Endothelial cell of umbilical vein (primary cell): ENCODE results near the gene IRS1. TPM values are rescaled to one million over a fixed set of nuclear protein-coding genes. Genes with fewer than 3 reads are reported as not detected.

Source experiments
- BruUV-seq: library from RNA; stranded (reverse); fragments of 400-500 nt; replicated peaks from 2 replicates; lab custom pipeline; 2021; lab: Mats Ljungman, UMichigan
- CTCF ChIA-PET: fragments of 300-600, 350-600 bp; sonication (Branson Sonifier 250); formaldehyde crosslinking; loops from one replicate; lab custom pipeline; 2021; ENCODE audit warnings: antibody characterized with exemption, inconsistent platforms; lab: Charles Lee
- POLR2A ChIA-PET: fragments of 300-600, 350-600 bp; sonication (Branson Sonifier 250); formaldehyde crosslinking; loops from one replicate; lab custom pipeline; 2021; ENCODE audit warnings: antibody characterized with exemption, inconsistent platforms; lab: Charles Lee
- DNase-seq: peaks from one replicate; pipeline ENCODE4 v3.0.0-alpha.2; 2011; ENCODE audit warnings: low read depth, low spot score
- FAIRE-seq: peaks from 2 replicates; lab custom pipeline; 2011; peaks lifted over from hg19 to GRCh38; lab: Jason Lieb, UNC
- H2AFZ ChIP-seq: 2 replicates; pipeline ENCODE4 v1.6.0; 2012; ENCODE audit warnings: low read depth, low read length, control low read depth, inconsistent platforms
- H3K27ac ChIP-seq: 2 replicates; pipeline ENCODE4 v1.5.1; 2011; ENCODE audit warnings: low read depth, mild to moderate bottlenecking, control low read depth, low read length, moderate library complexity; ENCODE audit not compliant: insufficient read depth
- H3K27me3 ChIP-seq, 2 experiments: 2 replicates each; pipeline versions ENCODE4 v1.6.0 to v1.6.1; 2011; ENCODE audit warnings: low read length in 2 of 2, mixed read lengths in 1 of 2; ENCODE audit not compliant: control insufficient read depth in 2 of 2, insufficient read depth in 2 of 2
- H3K36me3 ChIP-seq, 2 experiments: 2 replicates in 1 of 2; 3 replicates in 1 of 2; pipeline ENCODE4 v1.5.1; 2011; ENCODE audit warnings: low read length in 2 of 2, mild to moderate bottlenecking in 1 of 2, moderate library complexity in 1 of 2; ENCODE audit not compliant: control insufficient read depth in 2 of 2, insufficient read depth in 2 of 2; ENCODE audit errors: extremely low read depth in 1 of 2
- H3K4me1 ChIP-seq: 3 replicates; pipeline ENCODE4 v1.5.1; 2011; ENCODE audit warnings: mild to moderate bottlenecking, low read length; ENCODE audit not compliant: control insufficient read depth, insufficient read depth; ENCODE audit errors: extremely low read depth
- H3K4me2 ChIP-seq: 2 replicates; pipeline ENCODE4 v1.6.1; 2011; ENCODE audit warnings: low read length, control low read depth, mixed read lengths; ENCODE audit not compliant: insufficient read depth
- H3K4me3 ChIP-seq, 3 experiments: fragments of 200-600 bp in 1 of 3; sonication (generic), shearing (Covaris generic) in 1 of 3; replicated peaks in 1 of 3; 2 replicates each; pipeline ENCODE4 v1.5.1; 2011 to 2016; ENCODE audit warnings: control low read depth in 3 of 3, low read length in 3 of 3, mild to moderate bottlenecking in 2 of 3, inconsistent platforms in 1 of 3, low read depth in 1 of 3, moderate library complexity in 1 of 3; ENCODE audit not compliant: insufficient read depth in 1 of 3
- H3K79me2 ChIP-seq: 2 replicates; pipeline ENCODE4 v1.6.0; 2012; ENCODE audit warnings: low read length, inconsistent platforms; ENCODE audit not compliant: control insufficient read depth, insufficient read depth
- H3K9ac ChIP-seq: replicated peaks from 2 replicates; pipeline ENCODE3; 2011; ENCODE audit warnings: low read length, control low read depth; ENCODE audit not compliant: insufficient read depth; ENCODE audit errors: extremely low read depth
- H3K9me1 ChIP-seq: replicated peaks from 3 replicates; pipeline ENCODE4 v1.6.0; 2011; ENCODE audit warnings: mild to moderate bottlenecking, low read length; ENCODE audit not compliant: control insufficient read depth, insufficient read depth; ENCODE audit errors: extremely low read depth
- H3K9me3 ChIP-seq: replicated peaks from 2 replicates; pipeline ENCODE4 v1.5.1; 2012; ENCODE audit warnings: low read length, inconsistent platforms; ENCODE audit not compliant: control insufficient read depth, insufficient read depth
- H4K20me1 ChIP-seq: replicated peaks from 2 replicates; pipeline ENCODE3; 2011; ENCODE audit warnings: mild to moderate bottlenecking, low read length; ENCODE audit not compliant: control insufficient read depth, insufficient read depth; ENCODE audit errors: extremely low read depth
- CTCF ChIP-seq, 2 donors: IDR thresholded peaks; 1 replicate in 1 of 2; 2 replicates in 1 of 2; pipeline ENCODE4 v1.5.1; 2011; ENCODE audit warnings: low read length in 2 of 2, mild to moderate bottlenecking in 2 of 2, moderate library complexity in 2 of 2, control low read depth in 1 of 2, inconsistent platforms in 1 of 2, low read depth in 1 of 2; ENCODE audit not compliant: insufficient read depth in 1 of 2; ENCODE audit errors: extremely low read depth in 1 of 2
- EZH2 ChIP-seq: IDR thresholded peaks from 2 replicates; pipeline ENCODE4 v1.6.1; 2012; ENCODE audit warnings: borderline replicate concordance, low read depth, mild to moderate bottlenecking, moderate library complexity, low read length, inconsistent platforms; ENCODE audit not compliant: severe bottlenecking
- FOS ChIP-seq: IDR thresholded peaks from 2 replicates; pipeline ENCODE4 v1.6.1; 2011; ENCODE audit warnings: mild to moderate bottlenecking, low read length, moderate library complexity, borderline replicate concordance; ENCODE audit not compliant: insufficient read depth
- GATA2 ChIP-seq: IDR thresholded peaks from 2 replicates; pipeline ENCODE4 v1.7.0; 2011; ENCODE audit warnings: low read depth, mild to moderate bottlenecking, moderate library complexity, mixed read lengths, low read length; ENCODE audit not compliant: insufficient read length, insufficient read depth
- JUN ChIP-seq: IDR thresholded peaks from 2 replicates; pipeline ENCODE4 v1.6.1; 2011; ENCODE audit warnings: borderline replicate concordance, low read depth; ENCODE audit not compliant: insufficient read length, insufficient read depth
- MAX ChIP-seq: IDR thresholded peaks from 2 replicates; pipeline ENCODE4 v1.6.1; 2011; ENCODE audit not compliant: insufficient read depth, insufficient read length
- MYC ChIP-seq: IDR thresholded peaks from one replicate; pipeline ENCODE4 v1.6.1; 2011; ENCODE audit warnings: mild to moderate bottlenecking, low read depth, low read length
- POLR2A ChIP-seq: IDR thresholded peaks from 2 replicates; pipeline ENCODE4 v1.6.1; 2012; ENCODE audit warnings: low read depth, mild to moderate bottlenecking, control low read depth, low read length
- POLR2AphosphoS5 ChIP-seq: IDR thresholded peaks from 2 replicates; pipeline ENCODE4 v1.6.1; 2012; ENCODE audit warnings: low read depth, mild to moderate bottlenecking, control low read depth, low read length, moderate library complexity; ENCODE audit not compliant: insufficient read depth
- dilution Hi-C: fragments of 300-500 bp; cut with MboI; formaldehyde crosslinking; loops from one replicate; pipeline ENCODE4 v1.15.0; 2019; ENCODE audit warnings: low sequenced_read_pairs; ENCODE audit not compliant: extremely low pct_ligation_motif_present
- intact Hi-C: fragments of 100-400 bp; cut with micrococcal nuclease; formaldehyde crosslinking; loops from one replicate; pipeline ENCODE4 v1.10.0; 2022
- polyA plus RNA-seq, 4 experiments: library from polyadenylated mRNA; depleted of rRNA in 3 of 4; stranded (reverse) in 3 of 4; unstranded in 1 of 4; fragments of >200 nt; gene quantifications; 2 replicates each; pipeline versions ENCODE4 v1.2.1 to v1.2.3, GENCODE V29; 2011 to 2012; ENCODE audit warnings: missing spikeins in 1 of 4
- total RNA-seq: library from RNA; stranded (reverse); gene quantifications from 2 replicates; pipeline ENCODE4 v1.2.3, GENCODE V29; 2021

The IRS1 gene
- total and polyA plus RNA-seq, 2 donors (not counting 3 experiments of a cell fraction or from before 2014, with no cell fraction given): 0.10 to 0.11 TPM

- CTCF ChIA-PET: interaction anchor here (1.2 to 2.3 kb wide), 4 partner anchors 11 to 1164 kb away, joined by 3 to 5 read pairs (median 3); partner anchors contain the start of gene RHBDD1
- TF ChIP-seq CTCF (IDR thresholded peaks at IDR 0.05; ENCODE audit: extremely low read depth in 1 of 2, insufficient read depth in 1 of 2, low read depth in 1 of 2, low read length in 2 of 2) (no peak), MYC (no peak), MAX (no peak), POLR2AphosphoS5 (no peak), JUN (no peak), FOS (no peak), EZH2 (no peak), GATA2 (no peak), POLR2A (no peak)
- POLR2A ChIA-PET: no interaction called here
Observed at GRCh38 chr2:226825056-226825455, 25.4 kb upstream of the IRS1 start.

More at GRCh38 chr2:226825056-226825455, 25.4 kb upstream of the IRS1 start:
- Histone ChIP-seq H3K27me3 (peaks cover 0 to 2% of the 10 kb centered on the region in 2 experiments), H3K79me2 (no peaks in the 10 kb centered on the region), H3K9ac (no peak overlapping the region), H3K9me3 (no peaks in the 10 kb centered on the region), H4K20me1 (no peaks in the 10 kb centered on the region), H2AFZ (no peak overlapping the region), H3K36me3 (no peaks in the 10 kb centered on the region), H3K4me1 (no peaks in the 10 kb centered on the region), H3K9me1 (no peaks in the 10 kb centered on the region), H3K27ac (no peak overlapping the region), H3K4me3 (no peak overlapping the region), H3K4me2 (no peak overlapping the region)
- FAIRE-seq (no peak), DNase-seq (no peak)
- no TSS peak for BruUV-seq
- intact Hi-C loops: no loop called here
- dilution Hi-C loops: no loop called here
